ENCODE results near the gene DIAPH2. TPM values are rescaled to one million over a fixed set of nuclear protein-coding genes. Genes with fewer than 3 reads are reported as not detected.

Gene DIAPH2
- polyA plus RNA-seq, 3 donors: 7.7 to 10.0 (median 8.4) TPM

GRCh38 chrX:97529536-97530200 lies 845.0 kb downstream of the DIAPH2 start:
- no peak for DNase-seq (ENCODE audit: low read depth in 3 of 3, low spot score in 2 of 3)

GRCh38 chrX:97531825-97532224 lies 847.2 kb downstream of the DIAPH2 start:
- no peak for DNase-seq (ENCODE audit: low read depth in 3 of 3, low spot score in 2 of 3)

GRCh38 chrX:97538745-97539144 lies 854.1 kb downstream of the DIAPH2 start:
- no peak for DNase-seq (ENCODE audit: low read depth in 3 of 3, low spot score in 2 of 3)

GRCh38 chrX:97539970-97540519 lies 855.4 kb downstream of the DIAPH2 start:
- no peak for DNase-seq (ENCODE audit: low read depth in 3 of 3, low spot score in 2 of 3)

GRCh38 chrX:97547877-97548578 lies 863.4 kb downstream of the DIAPH2 start:
- DNase-seq (ENCODE audit: low read depth in 3 of 3, low spot score in 2 of 3): no peak

- no peak for DNase-seq (ENCODE audit: low read depth in 3 of 3, low spot score in 2 of 3)
These were observed 867.2 kb downstream of the DIAPH2 start for GRCh38 chrX:97551821-97552220.

- DNase-seq (ENCODE audit: low read depth in 3 of 3, low spot score in 2 of 3): no peak
These were observed 869.2 kb downstream of the DIAPH2 start for GRCh38 chrX:97553833-97554232.

GRCh38 chrX:97556359-97556758 lies 871.7 kb downstream of the DIAPH2 start:
- DNase-seq (ENCODE audit: low read depth in 3 of 3, low spot score in 2 of 3): no peak

GRCh38 chrX:97563531-97564133 lies 879.0 kb downstream of the DIAPH2 start:
- DNase-seq (ENCODE audit: low read depth in 3 of 3, low spot score in 2 of 3): peak in 2 of 3 donors; percentile 9 to 19

GRCh38 chrX:97564496-97564895 lies 879.9 kb downstream of the DIAPH2 start:
- no peak for DNase-seq (ENCODE audit: low read depth in 3 of 3, low spot score in 2 of 3)

- no peak for DNase-seq (ENCODE audit: low read depth in 3 of 3, low spot score in 2 of 3)
These were observed 902.5 kb downstream of the DIAPH2 start for GRCh38 chrX:97587171-97587570.

- no peak for DNase-seq (ENCODE audit: low read depth in 3 of 3, low spot score in 2 of 3)
These were observed 910.1 kb downstream of the DIAPH2 start for GRCh38 chrX:97594646-97595224.

- DNase-seq (ENCODE audit: low read depth in 3 of 3, low spot score in 2 of 3): no peak
These were observed 913.3 kb downstream of the DIAPH2 start for GRCh38 chrX:97597954-97598353.

GRCh38 chrX:97602465-97603258 lies 918.0 kb downstream of the DIAPH2 start:
- no peak for DNase-seq (ENCODE audit: low read depth in 3 of 3, low spot score in 2 of 3)

- DNase-seq (ENCODE audit: low read depth in 3 of 3, low spot score in 2 of 3): no peak
These were observed 920.6 kb downstream of the DIAPH2 start for GRCh38 chrX:97605271-97605670.

- DNase-seq (ENCODE audit: low read depth in 3 of 3, low spot score in 2 of 3): no peak
These were observed 924.7 kb downstream of the DIAPH2 start for GRCh38 chrX:97609357-97609756.

- no peak for DNase-seq (ENCODE audit: low read depth in 3 of 3, low spot score in 2 of 3)
These were observed 925.3 kb downstream of the DIAPH2 start for GRCh38 chrX:97609938-97610337.

- DNase-seq (ENCODE audit: low read depth in 3 of 3, low spot score in 2 of 3): no peak
These were observed 932.4 kb downstream of the DIAPH2 start for GRCh38 chrX:97616883-97617530.

- DNase-seq (ENCODE audit: low read depth in 3 of 3, low spot score in 2 of 3): no peak
These were observed 934.9 kb downstream of the DIAPH2 start for GRCh38 chrX:97619499-97619898.

GRCh38 chrX:97622111-97622510 lies 937.5 kb downstream of the DIAPH2 start:
- no peak for DNase-seq (ENCODE audit: low read depth in 3 of 3, low spot score in 2 of 3)

Data from right renal cortex interstitium (tissue), 3 donors.